PC-3 (cell line): Measurements from ENCODE around the gene CFAP107. TPM values are rescaled to one million over a fixed set of nuclear protein-coding genes. Genes with fewer than 3 reads are reported as not detected.

Experiments used
- ATAC-seq: fragments of 200-7000 bp; cut with Tn5 transposase; 2 replicates; pipeline ENCODE4 v1.9.1; 2020; ENCODE audit warnings: mild to moderate bottlenecking, moderate library complexity
- Bru-seq: library from RNA; stranded (reverse); fragments of 400-500 nt; gene quantifications from one replicate; lab custom pipeline; 2021; lab: Mats Ljungman, UMichigan
- BruChase-seq, 2 experiments: library from RNA; stranded (reverse); fragments of 400-500 nt; gene quantifications; one replicate each; lab custom pipeline; 2021; lab: Mats Ljungman, UMichigan
- BruUV-seq: library from RNA; stranded (reverse); fragments of 400-500 nt; replicated peaks from 2 replicates; lab custom pipeline; 2021; lab: Mats Ljungman, UMichigan
- CTCF ChIA-PET: fragments of 300-600 bp; sonication (Branson Sonifier 250); formaldehyde crosslinking; loops from one replicate; lab custom pipeline; 2022; ENCODE audit warnings: antibody characterized with exemption; lab: Charles Lee
- POLR2A ChIA-PET: fragments of 300-600 bp; sonication (Branson Sonifier 250); formaldehyde crosslinking; loops from one replicate; lab custom pipeline; 2022; ENCODE audit warnings: antibody characterized with exemption; ENCODE audit not compliant: unreplicated experiment; lab: Charles Lee
- DNase-seq: peaks from one replicate; pipeline ENCODE4 v3.0.0-alpha.2; 2015
- H2AFZ ChIP-seq: fragments of 300-600 bp; sonication (generic); 2 replicates; pipeline ENCODE4 v1.6.0; 2016; ENCODE audit warnings: antibody characterized with exemption, low read length
- H3F3A ChIP-seq: fragments of 300-600 bp; sonication (generic); one replicate; pipeline ENCODE4 v1.6.0; 2017; ENCODE audit warnings: antibody characterized with exemption, low read length, control low read depth, mild to moderate bottlenecking; ENCODE audit not compliant: unreplicated experiment
- H3K27ac ChIP-seq: fragments of 300-600 bp; sonication (generic); 2 replicates; pipeline ENCODE4 v1.5.1; 2016; ENCODE audit warnings: mild to moderate bottlenecking, low read length
- H3K27me3 ChIP-seq: fragments of 300-600 bp; sonication (generic); 2 replicates; pipeline ENCODE4 v1.6.1; 2016; ENCODE audit warnings: low read length, mixed read lengths
- H3K36me3 ChIP-seq: fragments of 300-600 bp; sonication (generic); 2 replicates; pipeline ENCODE4 v1.6.1; 2016; ENCODE audit warnings: low read depth, mixed run types, low read length, mixed read lengths
- H3K4me1 ChIP-seq: fragments of 300-600 bp; sonication (generic); 2 replicates; pipeline ENCODE4 v1.5.1; 2016; ENCODE audit warnings: low read length; ENCODE audit not compliant: insufficient read depth
- H3K4me2 ChIP-seq: fragments of 300-600 bp; sonication (generic); 2 replicates; pipeline ENCODE4 v1.6.0; 2016; ENCODE audit warnings: low read length
- H3K4me3 ChIP-seq: fragments of 300-600 bp; sonication (generic); 2 replicates; pipeline ENCODE4 v1.5.1; 2016; ENCODE audit warnings: mild to moderate bottlenecking, low read length, mixed read lengths
- H3K79me2 ChIP-seq: fragments of 300-600 bp; sonication (generic); 2 replicates; pipeline ENCODE4 v1.6.1; 2017; ENCODE audit warnings: low read length, mixed read lengths
- H3K9ac ChIP-seq: fragments of 300-600 bp; sonication (generic); 2 replicates; pipeline ENCODE4 v1.6.0; 2016; ENCODE audit warnings: mild to moderate bottlenecking, low read length
- H3K9me2 ChIP-seq: fragments of 300-600 bp; sonication (generic); replicated peaks from 2 replicates; pipeline ENCODE4 v1.6.1; 2016; ENCODE audit warnings: mixed run types, low read length, mixed read lengths
- H3K9me3 ChIP-seq: fragments of 300-600 bp; sonication (generic); 2 replicates; pipeline ENCODE4 v1.6.1; 2016; ENCODE audit warnings: low read length, mixed read lengths
- H4K20me1 ChIP-seq: fragments of 300-600 bp; sonication (generic); 2 replicates; pipeline ENCODE4 v1.6.1; 2016; ENCODE audit warnings: low read length, mixed read lengths
- CTCF ChIP-seq: fragments of 300-600 bp; sonication (generic); conservative IDR thresholded peaks from 2 replicates; pipeline ENCODE4 v1.5.1; 2017; ENCODE audit warnings: antibody characterized with exemption, low read depth, mild to moderate bottlenecking, low read length
- EZH2 ChIP-seq: fragments of 300-600 bp; sonication (generic); IDR thresholded peaks from one replicate; pipeline ENCODE4 v1.6.1; 2017; ENCODE audit warnings: antibody characterized with exemption, mild to moderate bottlenecking, low read length; ENCODE audit not compliant: unreplicated experiment
- EZH2phosphoT487 ChIP-seq: fragments of 300-600 bp; sonication (generic); IDR thresholded peaks from 2 replicates; pipeline ENCODE4 v1.6.1; 2018; ENCODE audit warnings: mild to moderate bottlenecking, antibody characterized with exemption, low read length, borderline replicate concordance
- intact Hi-C: fragments of 100-400 bp; cut with micrococcal nuclease; formaldehyde crosslinking; loops from 2 replicates; pipeline ENCODE4 v1.9.0; 2023
- long read RNA-seq: library from polyadenylated mRNA; unstranded; transcript quantifications from one replicate; pipeline ENCODE4 v2.0.0, GENCODE V29; 2021; ENCODE audit not compliant: unreplicated experiment
- total RNA-seq: library from RNA; depleted of rRNA; stranded (reverse); fragments of >200 nt; gene quantifications from 2 replicates; pipeline ENCODE4 v1.2.3, GENCODE V29; 2014; rRNA removed

Gene CFAP107
- total RNA-seq (not detected in 2 replicates), Bru-seq, nascent RNA (not detected), BruChase-seq, experiment 1, labeled RNA remaining after a 6-hour chase (not detected), BruChase-seq, experiment 2, labeled RNA remaining after a 2-hour chase (percentile 4 among the genes with signal in this experiment)
- long read RNA-seq = 0 reads

GRCh38 chr1:12745992-12746323, at the start of gene CFAP107:
TSS of gene CFAP107 (plus strand) at chr1:12746200. CDS start at chr1:12746431, 231 bp downstream.
- H4K20me1 ChIP-seq = no peaks in the 10 kb centered on the region
- no peaks in the 10 kb centered on the region for H3K9me2 ChIP-seq
- TF ChIP-seq EZH2phosphoT487 (no peak), EZH2 (no peak), CTCF (no peak)
- H3K36me3 ChIP-seq = no peaks in the 10 kb centered on the region
- H3K4me3 ChIP-seq = no peak within 1 kb of the TSS
- H3K4me2 ChIP-seq = no peak within 1 kb of the TSS
- DNase-seq = no peak
- no peak within 1 kb of the TSS for H2AFZ ChIP-seq
- H3K9ac ChIP-seq = no peak within 1 kb of the TSS
- ATAC-seq = no peak
- ChIA-PET CTCF (no interaction called here), POLR2A (no interaction called here)
- 0 out of 2 replicates have a peak, but pooled peaks cover 5% of the 10 kb centered on the region for H3K9me3 ChIP-seq
- H3K27ac ChIP-seq = no peak within 1 kb of the TSS
- H3K27me3 ChIP-seq = peaks cover 31% of the 10 kb centered on the region
- H3F3A ChIP-seq = no peaks in the 10 kb centered on the region
- H3K79me2 ChIP-seq = no peaks in the 10 kb centered on the region
- BruUV-seq = no TSS peak
- H3K4me1 ChIP-seq = no peaks in the 10 kb centered on the region
- intact Hi-C loops = no loop called here

GRCh38 chr1:12696658-12697057, 49.3 kb upstream of the CFAP107 start:
- no peaks in the 10 kb centered on the region for H4K20me1 ChIP-seq
- H3K27me3 ChIP-seq = peaks cover 51% of the 10 kb centered on the region
- no peak for DNase-seq
- no peaks in the 10 kb centered on the region for H3F3A ChIP-seq
- CTCF ChIA-PET = no interaction called here
- H3K9ac ChIP-seq = no peak overlapping the region
- no peak overlapping the region for H3K4me3 ChIP-seq
- H3K9me2 ChIP-seq = no peaks in the 10 kb centered on the region
- POLR2A ChIA-PET = no interaction called here
- no peaks in the 10 kb centered on the region for H3K4me1 ChIP-seq
- intact Hi-C loops = no loop called here
- H3K27ac ChIP-seq = no peak overlapping the region
- H3K4me2 ChIP-seq = no peak overlapping the region
- no TSS peak for BruUV-seq
- TF ChIP-seq EZH2phosphoT487 = no peak
- TF ChIP-seq CTCF = no peak
- TF ChIP-seq EZH2 = no peak
- ATAC-seq = no peak
- no peaks in the 10 kb centered on the region for H3K79me2 ChIP-seq
- no peak overlapping the region for H2AFZ ChIP-seq
- H3K9me3 ChIP-seq = 0 out of 2 replicates have a peak, but pooled peaks cover 3% of the 10 kb centered on the region
- H3K36me3 ChIP-seq = no peaks in the 10 kb centered on the region

GRCh38 chr1:12697397-12697796, 48.6 kb upstream of the CFAP107 start:
- intact Hi-C loops = no loop called here
- ATAC-seq (no peak), DNase-seq (peak; percentile 27)
- POLR2A ChIA-PET = no interaction called here
- Histone ChIP-seq H3K4me1 (no peaks in the 10 kb centered on the region), H3K36me3 (no peaks in the 10 kb centered on the region), H3K27ac (no peak overlapping the region), H3K9me3 (0 out of 2 replicates have a peak, but pooled peaks cover 3% of the 10 kb centered on the region), H2AFZ (no peak overlapping the region), H3K4me3 (no peak overlapping the region), H3K9me2 (no peaks in the 10 kb centered on the region), H3K9ac (no peak overlapping the region), H4K20me1 (no peaks in the 10 kb centered on the region), H3F3A (no peaks in the 10 kb centered on the region), H3K27me3 (peaks cover 45% of the 10 kb centered on the region), H3K79me2 (no peaks in the 10 kb centered on the region), H3K4me2 (no peak overlapping the region)
- TF ChIP-seq CTCF (no peak), EZH2 (no peak), EZH2phosphoT487 (no peak)
- CTCF ChIA-PET = no interaction called here
- no TSS peak for BruUV-seq
